GM06990 (cell line): ENCODE data around the gene RWDD3.

Experiments used
- DNase-seq: peaks from one replicate; pipeline ENCODE4 v3.0.0-alpha.2; 2011; ENCODE audit not compliant: insufficient read length; ENCODE audit errors: extremely low read depth
- H3K27me3 ChIP-seq: replicated peaks from 2 replicates; pipeline ENCODE4 v1.6.0; 2011; ENCODE audit warnings: low read length; ENCODE audit not compliant: control insufficient read depth, insufficient read depth
- H3K36me3 ChIP-seq: 2 replicates; pipeline ENCODE4 v1.5.1; 2011; ENCODE audit warnings: low read length; ENCODE audit not compliant: control insufficient read depth, insufficient read depth
- H3K4me3 ChIP-seq: replicated peaks from 2 replicates; pipeline ENCODE4 v1.5.1; 2011; ENCODE audit warnings: low read depth, mild to moderate bottlenecking, control low read depth, low read length
- CTCF ChIP-seq: IDR thresholded peaks from 2 replicates; pipeline ENCODE4 v1.5.1; 2011; ENCODE audit warnings: low read length, control low read depth, mild to moderate bottlenecking, inconsistent platforms; ENCODE audit not compliant: insufficient read depth, poor library complexity, severe bottlenecking

The RWDD3 gene

GRCh38 chr1:95230256-95230655 lies 3.8 kb upstream of the RWDD3 start:
- H3K36me3 ChIP-seq, result no peaks in the 10 kb centered on the region
- no peak overlapping the region for H3K4me3 ChIP-seq
- no peak for DNase-seq
- no peaks in the 10 kb centered on the region for H3K27me3 ChIP-seq
- TF ChIP-seq CTCF, result no peak

- no peak for DNase-seq
- no peaks in the 10 kb centered on the region for H3K36me3 ChIP-seq
- H3K4me3 ChIP-seq, result no peak overlapping the region
- no peak for TF ChIP-seq CTCF
- H3K27me3 ChIP-seq, result no peaks in the 10 kb centered on the region
Observed at GRCh38 chr1:95230768-95231191, 3.2 kb upstream of the RWDD3 start.

GRCh38 chr1:95232646-95233318 lies 1.2 kb upstream of the RWDD3 start:
- Histone ChIP-seq H3K36me3 (no peaks in the 10 kb centered on the region), H3K4me3 (no peak overlapping the region), H3K27me3 (no peaks in the 10 kb centered on the region)
- no peak for TF ChIP-seq CTCF
- DNase-seq, result no peak

GRCh38 chr1:95233319-95233736 lies 682 bp upstream of the RWDD3 start:
- TF ChIP-seq CTCF, result no peak
- Histone ChIP-seq H3K27me3 (no peaks in the 10 kb centered on the region), H3K36me3 (no peaks in the 10 kb centered on the region), H3K4me3 (peak overlapping the region; percentile 53)
- DNase-seq, result no peak

- no peaks in the 10 kb centered on the region for H3K36me3 ChIP-seq
- DNase-seq, result no peak
- no peak overlapping the region for H3K4me3 ChIP-seq
- no peaks in the 10 kb centered on the region for H3K27me3 ChIP-seq
- TF ChIP-seq CTCF, result no peak
Observed at GRCh38 chr1:95236784-95237575, 3.0 kb downstream of the RWDD3 start.
